PFSK-1 (cell line): ENCODE data around the gene FAM114A2.

Experiments
- FOXP2 ChIP-seq: optimal IDR thresholded peaks from 2 replicates; pipeline ENCODE3; 2011; ENCODE audit warnings: borderline replicate concordance, control low read depth, inconsistent platforms; ENCODE audit not compliant: insufficient read depth; ENCODE audit errors: extremely low read length, extremely low read depth
- POLR2AphosphoS5 ChIP-seq: IDR thresholded peaks from 2 replicates; pipeline ENCODE4 v1.6.1; 2012; ENCODE audit warnings: low read depth, mild to moderate bottlenecking, control low read depth, low read length, moderate library complexity
- REST ChIP-seq, 2 experiments: IDR thresholded peaks; 2 replicates each; pipeline versions ENCODE4 v1.6.1 to v1.8.0; 2011 to 2012; ENCODE audit warnings: low read depth in 2 of 2, low read length in 2 of 2, control low read depth in 1 of 2, inconsistent platforms in 1 of 2, mild to moderate bottlenecking in 1 of 2, moderate library complexity in 1 of 2; ENCODE audit not compliant: insufficient read depth in 1 of 2
- SIN3A ChIP-seq: IDR thresholded peaks from 2 replicates; pipeline ENCODE4 v1.6.1; 2012; ENCODE audit warnings: mild to moderate bottlenecking, low read length, moderate library complexity, borderline replicate concordance; ENCODE audit not compliant: insufficient read depth
- TAF1 ChIP-seq: IDR thresholded peaks from 2 replicates; pipeline ENCODE4 v1.6.1; 2012; ENCODE audit warnings: low read length, control low read depth, borderline replicate concordance; ENCODE audit not compliant: insufficient read depth

The FAM114A2 gene

DNA sequence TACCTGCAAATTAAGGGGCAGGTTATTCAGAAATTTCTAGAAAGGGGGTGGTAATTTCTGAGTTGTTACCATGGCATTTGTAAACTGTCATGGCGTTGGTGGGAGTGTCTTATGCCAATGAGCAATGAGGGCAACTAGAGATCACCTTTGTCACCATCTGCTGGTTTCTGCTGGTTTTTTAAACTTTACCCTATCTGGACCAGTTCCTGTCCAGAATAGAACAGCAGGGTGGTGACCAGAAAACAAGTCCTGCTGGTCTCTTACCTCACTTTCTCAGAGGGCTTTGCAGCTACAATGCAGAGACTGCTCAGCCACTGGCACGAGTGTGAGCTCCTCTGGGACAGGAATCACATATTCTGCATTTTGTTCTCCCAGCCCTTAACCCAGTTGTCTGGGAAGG lies 51.4 kb downstream of the FAM114A2 start:
- TF ChIP-seq REST (IDR thresholded peaks at IDR 0.05; ENCODE audit: insufficient read depth in 1 of 2, low read depth in 2 of 2, low read length in 2 of 2), result no peak
- no peak for TF ChIP-seq POLR2AphosphoS5
- no peak for TF ChIP-seq FOXP2
- TF ChIP-seq TAF1, result no peak
- no peak for TF ChIP-seq SIN3A

DNA sequence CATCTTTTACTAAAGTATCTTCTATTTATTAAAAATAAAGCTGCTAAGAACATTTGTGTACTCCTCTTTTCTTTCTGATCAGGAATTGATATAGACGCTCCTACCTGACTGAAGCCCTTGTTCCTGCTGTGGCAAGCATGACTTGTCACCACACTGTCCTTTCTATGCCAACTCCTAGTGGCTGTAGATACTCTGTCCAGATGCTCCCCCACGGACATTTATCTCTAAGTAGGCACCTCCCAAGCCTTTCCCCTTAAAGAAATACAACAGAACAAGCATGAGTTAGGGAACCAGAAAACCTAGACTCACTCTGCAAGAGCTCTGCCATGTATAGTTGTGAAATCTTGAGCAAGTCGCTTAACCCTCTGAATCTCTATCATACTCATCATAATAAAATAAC lies 53.2 kb downstream of the FAM114A2 start:
- TF ChIP-seq REST (IDR thresholded peaks at IDR 0.05; ENCODE audit: insufficient read depth in 1 of 2, low read depth in 2 of 2, low read length in 2 of 2), result no peak
- TF ChIP-seq FOXP2, result no peak
- TF ChIP-seq SIN3A, result no peak
- TF ChIP-seq TAF1, result no peak
- TF ChIP-seq POLR2AphosphoS5, result no peak

DNA sequence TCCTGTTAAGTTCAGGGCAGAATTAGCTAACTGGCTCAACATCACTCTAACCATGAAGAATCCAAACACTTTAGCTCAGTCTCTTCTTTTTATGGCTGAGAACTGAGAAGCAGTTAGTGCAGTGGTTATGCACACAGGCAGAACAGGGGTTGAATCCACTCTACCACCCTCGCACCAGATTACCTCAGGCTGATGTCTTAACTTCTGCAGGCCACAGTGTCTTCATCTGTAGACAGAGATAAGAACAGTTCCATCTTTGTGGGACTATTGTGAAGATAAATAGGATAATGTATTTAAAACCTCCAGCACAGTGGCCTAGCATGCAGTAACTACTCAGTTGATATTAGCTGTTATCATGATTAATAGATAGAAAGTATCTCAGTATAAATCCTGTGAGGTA lies 54.8 kb downstream of the FAM114A2 start:
- TF ChIP-seq FOXP2 (no peak), REST (IDR thresholded peaks at IDR 0.05; ENCODE audit: insufficient read depth in 1 of 2, low read depth in 2 of 2, low read length in 2 of 2) (no peak), TAF1 (no peak), POLR2AphosphoS5 (no peak), SIN3A (no peak)

DNA sequence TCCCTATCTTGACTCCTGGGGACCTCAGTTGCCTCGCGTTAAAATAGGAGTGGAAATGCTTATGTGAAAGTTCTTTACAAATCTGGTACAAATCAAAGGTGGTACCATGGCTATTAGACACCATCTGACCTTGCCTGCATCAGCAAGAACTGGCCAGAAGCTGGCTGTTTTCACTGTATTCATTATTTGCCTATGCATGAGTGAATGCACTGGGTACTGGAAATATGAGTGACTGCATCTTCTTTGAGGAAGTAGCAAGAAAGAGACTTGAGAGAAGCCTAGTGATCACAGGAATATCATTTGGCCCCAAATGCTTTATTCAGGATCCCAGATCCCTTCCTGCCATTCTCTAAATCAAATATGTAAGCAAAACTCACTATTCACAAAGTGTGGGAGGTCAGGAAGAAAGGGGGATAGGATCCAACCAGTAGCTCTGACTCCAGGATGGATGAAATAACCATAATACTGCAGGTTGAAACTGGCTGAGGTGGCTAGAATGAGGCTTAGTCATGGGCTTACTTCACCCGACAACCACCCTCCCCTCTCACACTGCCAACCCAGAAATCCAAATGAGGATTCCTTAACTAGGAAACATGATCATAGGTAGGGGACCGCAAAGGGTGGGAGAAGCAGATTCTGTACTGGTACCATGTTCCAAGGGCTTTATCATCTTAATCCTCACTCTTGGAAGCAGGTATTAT lies 56.7 kb downstream of the FAM114A2 start:
- TF ChIP-seq POLR2AphosphoS5, result no peak
- no peak for TF ChIP-seq SIN3A
- TF ChIP-seq REST (IDR thresholded peaks at IDR 0.05; ENCODE audit: insufficient read depth in 1 of 2, low read depth in 2 of 2, low read length in 2 of 2), result no peak
- TF ChIP-seq TAF1, result no peak
